AG04450 (cell line): ENCODE results near the gene NCDN. TPM values are rescaled to one million over a fixed set of nuclear protein-coding genes. Genes with fewer than 3 reads are reported as not detected.
A peak's percentile ranks its signal among the peaks of the same experiment; 100 is the strongest.

ENCODE experiments used
- CTCF ChIA-PET: fragments of 300-600, 350-600 bp; formaldehyde crosslinking; extraction: SDS; loops from one replicate; lab custom pipeline; 2022; ENCODE audit warnings: antibody characterized with exemption, inconsistent platforms; lab: Charles Lee
- POLR2A ChIA-PET: fragments of 350-600 bp; formaldehyde crosslinking; extraction: SDS; loops from one replicate; lab custom pipeline; 2021; ENCODE audit warnings: antibody characterized with exemption, inconsistent platforms; lab: Yijun Ruan, JAX
- DNase-seq: peaks from one replicate; pipeline ENCODE4 v3.0.0-alpha.2; 2011; ENCODE audit warnings: low read depth, low spot score
- H3K27ac ChIP-seq: one replicate; pipeline ENCODE4 v1.5.1; 2012; ENCODE audit warnings: low read depth, low read length, control low read depth
- H3K27me3 ChIP-seq: one replicate; pipeline ENCODE4 v1.6.0; 2012; ENCODE audit warnings: low read length; ENCODE audit not compliant: control insufficient read depth, insufficient read depth
- H3K4me3 ChIP-seq: 2 replicates; pipeline ENCODE4 v1.5.1; 2011; ENCODE audit warnings: mild to moderate bottlenecking, low read depth, low read length, control low read depth
- H3K9me3 ChIP-seq: 2 replicates; pipeline ENCODE4 v1.5.1; 2012; ENCODE audit warnings: low read length; ENCODE audit not compliant: control insufficient read depth, insufficient read depth
- polyA plus RNA-seq: library from polyadenylated mRNA; depleted of rRNA; stranded (reverse); fragments of >200 nt; gene quantifications from 2 replicates; pipeline ENCODE4 v1.2.3, GENCODE V29; 2011
- TF ChIP-seq, protein P1 (sequence below): IDR thresholded peaks from 2 replicates; pipeline ENCODE4 v1.5.1; 2011; ENCODE audit warnings: low read depth, low read length, control low read depth, inconsistent platforms

The NCDN gene
- polyA plus RNA-seq, 1 experiment = 16.7 TPM

DNA sequence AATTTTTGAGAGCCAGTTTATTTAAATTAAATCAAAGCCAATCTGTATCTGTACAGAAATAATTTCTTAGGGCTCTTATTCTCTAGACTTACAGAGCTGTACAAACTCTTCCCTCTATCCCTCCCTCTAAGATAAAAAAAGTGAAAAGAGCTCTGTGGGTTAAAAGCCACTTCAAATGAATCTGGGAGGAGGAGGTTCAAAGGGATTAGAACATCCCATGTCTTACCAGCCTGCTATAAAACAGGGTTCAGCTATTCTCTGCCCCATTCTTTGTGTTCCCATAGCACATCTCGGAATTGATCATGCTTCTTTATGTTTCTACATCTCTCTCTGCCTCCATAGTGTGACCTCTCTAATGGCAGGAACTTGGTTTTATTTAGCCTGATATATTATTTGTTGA lies 19.8 kb upstream of the NCDN start:
- no peak for DNase-seq
- TF ChIP-seq, protein P1, sequence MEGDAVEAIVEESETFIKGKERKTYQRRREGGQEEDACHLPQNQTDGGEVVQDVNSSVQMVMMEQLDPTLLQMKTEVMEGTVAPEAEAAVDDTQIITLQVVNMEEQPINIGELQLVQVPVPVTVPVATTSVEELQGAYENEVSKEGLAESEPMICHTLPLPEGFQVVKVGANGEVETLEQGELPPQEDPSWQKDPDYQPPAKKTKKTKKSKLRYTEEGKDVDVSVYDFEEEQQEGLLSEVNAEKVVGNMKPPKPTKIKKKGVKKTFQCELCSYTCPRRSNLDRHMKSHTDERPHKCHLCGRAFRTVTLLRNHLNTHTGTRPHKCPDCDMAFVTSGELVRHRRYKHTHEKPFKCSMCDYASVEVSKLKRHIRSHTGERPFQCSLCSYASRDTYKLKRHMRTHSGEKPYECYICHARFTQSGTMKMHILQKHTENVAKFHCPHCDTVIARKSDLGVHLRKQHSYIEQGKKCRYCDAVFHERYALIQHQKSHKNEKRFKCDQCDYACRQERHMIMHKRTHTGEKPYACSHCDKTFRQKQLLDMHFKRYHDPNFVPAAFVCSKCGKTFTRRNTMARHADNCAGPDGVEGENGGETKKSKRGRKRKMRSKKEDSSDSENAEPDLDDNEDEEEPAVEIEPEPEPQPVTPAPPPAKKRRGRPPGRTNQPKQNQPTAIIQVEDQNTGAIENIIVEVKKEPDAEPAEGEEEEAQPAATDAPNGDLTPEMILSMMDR = no peak
- no peaks in the 10 kb centered on the region for H3K27me3 ChIP-seq
- H3K27ac ChIP-seq = no peak overlapping the region
- H3K4me3 ChIP-seq = no peak overlapping the region
- no peaks in the 10 kb centered on the region for H3K9me3 ChIP-seq
- CTCF ChIA-PET = interaction anchor here (0.6 to 3.9 kb wide), 6 partner anchors 27 to 335 kb away, joined by 3 to 31 read pairs (median 4); no protein-coding TSS in a partner anchor
- POLR2A ChIA-PET = interaction anchor here (0.6 to 1.0 kb wide), 2 partner anchors 19 to 83 kb away, joined by 4 read pairs; partner anchors contain the start of gene KIAA0319L

DNA sequence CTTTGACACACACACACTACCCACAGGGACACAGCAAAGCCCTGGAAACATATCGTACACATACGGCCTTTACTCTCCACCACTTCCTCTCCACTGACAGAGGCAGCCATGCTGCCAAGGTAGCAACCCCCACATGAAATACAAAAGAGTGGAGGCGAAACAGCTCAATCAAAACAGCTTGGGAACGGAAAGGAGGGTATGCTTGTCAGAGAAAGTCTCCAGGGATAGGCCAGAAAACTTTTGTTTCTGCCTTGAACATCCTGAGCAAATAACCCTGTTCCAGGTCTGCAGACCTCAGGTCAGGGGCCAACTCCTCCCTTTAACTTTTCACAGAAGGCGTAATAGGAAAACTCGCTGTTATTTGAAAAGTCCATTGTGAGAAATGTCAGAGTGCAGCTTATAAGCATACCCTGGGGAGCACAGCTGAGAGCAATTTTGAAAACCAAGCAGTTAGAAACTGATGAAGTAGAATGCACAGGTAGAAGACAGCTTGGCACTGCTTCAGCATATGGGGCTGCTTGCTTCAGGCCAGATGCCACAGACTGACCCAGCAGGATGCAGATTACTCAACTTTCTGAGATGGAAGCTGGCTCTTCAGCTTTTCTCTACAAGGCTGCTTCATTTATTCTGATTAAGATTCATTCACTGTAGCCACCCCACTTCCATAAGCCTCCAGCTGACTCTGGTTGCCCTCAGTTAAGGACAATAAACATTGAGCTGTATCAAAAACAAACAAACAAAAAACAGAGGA lies 18.4 kb upstream of the NCDN start:
- Histone ChIP-seq H3K9me3 (no peaks in the 10 kb centered on the region), H3K27me3 (no peaks in the 10 kb centered on the region), H3K27ac (peak overlapping the region; percentile 84), H3K4me3 (no peak overlapping the region; the same call in 1 of the 2 replicates)
- ChIA-PET CTCF (interaction anchor here (0.6 to 1.8 kb wide), 3 partner anchors 89 to 798 kb away, joined by 3 to 7 read pairs (median 4); no protein-coding TSS in a partner anchor), POLR2A (interaction anchor here (1.1 to 1.7 kb wide), 2 partner anchors 17 to 18 kb away, joined by 4 to 5 read pairs; partner anchors contain the start of genes KIAA0319L and NCDN)
- TF ChIP-seq, protein P1 = no peak
- no peak for DNase-seq

DNA sequence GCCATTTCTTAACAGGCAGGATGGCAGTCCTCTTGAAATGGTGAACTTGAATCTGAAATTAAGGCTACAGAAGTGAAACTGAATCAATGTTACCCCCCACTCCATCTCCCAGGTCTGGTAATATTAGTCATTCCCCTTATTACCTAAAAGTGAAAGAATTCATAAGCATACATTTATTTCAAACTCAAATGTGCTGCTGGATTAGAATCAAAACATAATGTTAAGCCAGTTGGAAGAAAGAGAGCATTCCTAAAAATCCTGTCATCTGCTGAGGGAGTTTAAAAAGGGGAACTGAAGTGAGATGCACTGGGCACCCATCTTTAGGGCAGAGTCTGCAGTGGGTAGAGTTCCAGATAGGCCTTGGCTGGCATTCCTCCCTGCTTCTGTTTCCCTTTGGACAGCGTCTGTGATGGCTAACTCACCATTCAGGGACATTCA lies 17.8 kb upstream of the NCDN start:
- ChIA-PET POLR2A (interaction anchor here (1.1 to 1.7 kb wide), 2 partner anchors 16 to 18 kb away, joined by 4 to 5 read pairs; partner anchors contain the start of genes KIAA0319L and NCDN), CTCF (interaction anchor here (0.6 to 1.8 kb wide), 2 partner anchors 89 to 799 kb away, joined by 4 to 7 read pairs; no protein-coding TSS in a partner anchor)
- Histone ChIP-seq H3K27me3 (no peaks in the 10 kb centered on the region), H3K9me3 (no peaks in the 10 kb centered on the region), H3K4me3 (no peak overlapping the region; the same call in 1 of the 2 replicates), H3K27ac (peak overlapping the region; percentile 84)
- TF ChIP-seq, protein P1 = no peak
- peak; percentile 33 for DNase-seq

DNA sequence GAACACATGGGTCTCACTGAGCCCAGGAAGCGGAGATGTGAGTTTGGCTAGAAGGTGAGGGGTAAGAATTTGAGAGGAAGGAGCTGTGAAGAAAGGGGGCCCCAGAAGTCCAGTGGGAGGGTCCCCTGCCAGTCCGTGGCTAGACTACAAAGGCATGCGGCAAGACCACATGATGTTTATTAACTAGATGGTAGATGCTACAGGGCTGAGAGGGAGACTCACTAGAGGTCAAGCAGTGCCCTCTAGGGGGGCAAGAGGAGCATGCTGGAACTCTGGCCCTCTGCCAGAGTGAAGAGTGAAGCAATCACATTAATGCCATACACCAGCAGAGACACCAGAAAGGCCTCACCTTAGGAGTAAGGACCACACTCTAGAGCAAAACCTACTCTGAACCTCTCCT lies 12.6 kb upstream of the NCDN start:
- H3K27ac ChIP-seq = no peak overlapping the region
- H3K4me3 ChIP-seq = no peak overlapping the region
- ChIA-PET CTCF (interaction anchor here (1.0 to 1.9 kb wide), 3 partner anchors 11 to 94 kb away, joined by 3 to 24 read pairs (median 6); no protein-coding TSS in a partner anchor), POLR2A (interaction anchor here (0.6 kb wide), 1 partner anchor 15 kb away, joined by 3 read pairs; no protein-coding TSS in a partner anchor)
- H3K9me3 ChIP-seq = no peaks in the 10 kb centered on the region
- H3K27me3 ChIP-seq = no peaks in the 10 kb centered on the region
- no peak for DNase-seq
- TF ChIP-seq, protein P1 = peak; percentile 16; the same call in 1 of the 2 replicates
